NK-92 treated with Interleukin-12 subunit alpha and Interleukin-12 subunit beta, amount 100 ng/mL, for 24 hours (cell line): ENCODE data around the gene PARD3B.

ENCODE experiments used
- DNase-seq: peaks from one replicate; lab custom pipeline; 2025; lab: John Stamatoyannopoulos, UW

The PARD3B gene

GRCh38 chr2:204754898-204755297 is 209.6 kb downstream of the PARD3B start:
- no peak for DNase-seq

GRCh38 chr2:204763974-204764703 is 218.9 kb downstream of the PARD3B start:
- no peak for DNase-seq

GRCh38 chr2:204770735-204771134 is 225.5 kb downstream of the PARD3B start:
- no peak for DNase-seq

GRCh38 chr2:204771721-204772120 is 226.4 kb downstream of the PARD3B start:
- DNase-seq: no peak

GRCh38 chr2:204772546-204772945 is 227.3 kb downstream of the PARD3B start:
- DNase-seq: no peak

- no peak for DNase-seq
These were observed 230.5 kb downstream of the PARD3B start for GRCh38 chr2:204775766-204776165.

- no peak for DNase-seq
These were observed 231.7 kb downstream of the PARD3B start for GRCh38 chr2:204776781-204777559.

- DNase-seq: no peak
These were observed 234.5 kb downstream of the PARD3B start for GRCh38 chr2:204779771-204780170.

- no peak for DNase-seq
These were observed 236.7 kb downstream of the PARD3B start for GRCh38 chr2:204781941-204782340.

- DNase-seq: no peak
These were observed 244.8 kb downstream of the PARD3B start for GRCh38 chr2:204790076-204790475.

GRCh38 chr2:204791230-204791629 is 246.0 kb downstream of the PARD3B start:
- no peak for DNase-seq

- DNase-seq: no peak
These were observed 249.3 kb downstream of the PARD3B start for GRCh38 chr2:204794624-204795023.

GRCh38 chr2:204795156-204795555 is 249.9 kb downstream of the PARD3B start:
- no peak for DNase-seq

GRCh38 chr2:204796581-204796980 is 251.3 kb downstream of the PARD3B start:
- DNase-seq: no peak

GRCh38 chr2:204799791-204800190 is 254.5 kb downstream of the PARD3B start:
- no peak for DNase-seq

- no peak for DNase-seq
These were observed 263.2 kb downstream of the PARD3B start for GRCh38 chr2:204808494-204808893.

GRCh38 chr2:204824751-204825453 is 279.6 kb downstream of the PARD3B start:
- no peak for DNase-seq

- no peak for DNase-seq
These were observed 280.4 kb downstream of the PARD3B start for GRCh38 chr2:204825681-204826080.

- DNase-seq: no peak
These were observed 282.7 kb downstream of the PARD3B start for GRCh38 chr2:204827701-204828590.

- no peak for DNase-seq
These were observed 289.6 kb downstream of the PARD3B start for GRCh38 chr2:204834716-204835384.

GRCh38 chr2:204835786-204836185 is 290.5 kb downstream of the PARD3B start:
- DNase-seq: no peak
